H9 (cell line): ENCODE measurements around the gene ZNF408. TPM values are rescaled to one million over a fixed set of nuclear protein-coding genes. Genes with fewer than 3 reads are reported as not detected.

Source experiments
- DNase-seq: peaks from one replicate; pipeline ENCODE4 v3.0.0-alpha.2; 2017
- H2AFZ ChIP-seq: one replicate; pipeline ENCODE4 v1.6.1; 2013; ENCODE audit warnings: mild to moderate bottlenecking, low read length, control low read depth, moderate library complexity
- H2AK5ac ChIP-seq: 2 replicates; pipeline ENCODE4 v1.6.1; 2013; ENCODE audit warnings: low read length, control low read depth, mixed read lengths; ENCODE audit not compliant: insufficient read length
- H2BK120ac ChIP-seq: one replicate; pipeline ENCODE4 v1.6.1; 2013; ENCODE audit warnings: low read depth, mild to moderate bottlenecking, low read length, control low read depth, inconsistent platforms; ENCODE audit not compliant: poor library complexity, severe bottlenecking
- H2BK12ac ChIP-seq: 2 replicates; pipeline ENCODE4 v1.6.1; 2013; ENCODE audit warnings: low read length, control low read depth, mixed read lengths, low read depth; ENCODE audit not compliant: insufficient read length
- H2BK15ac ChIP-seq: 2 replicates; pipeline ENCODE4 v1.6.1; 2013; ENCODE audit warnings: low read depth, low read length, control low read depth
- H2BK20ac ChIP-seq: one replicate; pipeline ENCODE4 v1.6.1; 2013; ENCODE audit warnings: low read depth, mild to moderate bottlenecking, low read length, control low read depth, inconsistent platforms; ENCODE audit not compliant: poor library complexity, severe bottlenecking
- H2BK5ac ChIP-seq: 2 replicates; pipeline ENCODE4 v1.6.1; 2013; ENCODE audit warnings: low read length, control low read depth, mixed read lengths; ENCODE audit not compliant: insufficient read length
- H3K14ac ChIP-seq: 2 replicates; pipeline ENCODE4 v1.6.1; 2013; ENCODE audit warnings: low read length, control low read depth; ENCODE audit not compliant: insufficient read depth
- H3K18ac ChIP-seq: 2 replicates; pipeline ENCODE4 v1.6.1; 2013; ENCODE audit warnings: low read depth, mild to moderate bottlenecking, mixed read lengths, low read length, control low read depth; ENCODE audit not compliant: insufficient read length
- H3K23ac ChIP-seq: 2 replicates; pipeline ENCODE4 v1.6.1; 2013; ENCODE audit warnings: low read length, control low read depth, mixed read lengths, low read depth; ENCODE audit not compliant: insufficient read length
- H3K23me2 ChIP-seq: 2 replicates; pipeline ENCODE4 v1.6.1; 2013; ENCODE audit warnings: low read depth, mild to moderate bottlenecking, mixed read lengths, low read length, control low read depth; ENCODE audit not compliant: insufficient read length, poor library complexity, severe bottlenecking
- H3K27ac ChIP-seq: 2 replicates; pipeline ENCODE4 v1.5.1; 2013; ENCODE audit warnings: low read length, control low read depth, mixed read lengths, low read depth; ENCODE audit not compliant: insufficient read length
- H3K27me3 ChIP-seq: 2 replicates; pipeline ENCODE4 v1.6.1; 2013; ENCODE audit warnings: low read length, control low read depth, inconsistent platforms; ENCODE audit not compliant: insufficient read depth
- H3K4ac ChIP-seq: 2 replicates; pipeline ENCODE4 v1.6.1; 2013; ENCODE audit warnings: low read depth, mild to moderate bottlenecking, control low read depth, inconsistent platforms, low read length, moderate library complexity
- H3K4me1 ChIP-seq: 2 replicates; pipeline ENCODE4 v1.6.1; 2013; ENCODE audit warnings: low read length, control low read depth, inconsistent platforms; ENCODE audit not compliant: insufficient read depth
- H3K4me2 ChIP-seq: 2 replicates; pipeline ENCODE4 v1.6.1; 2013; ENCODE audit warnings: low read length, control low read depth, mixed read lengths; ENCODE audit not compliant: insufficient read length, insufficient read depth
- H3K56ac ChIP-seq: 2 replicates; pipeline ENCODE4 v1.6.1; 2013; ENCODE audit warnings: low read depth, mild to moderate bottlenecking, mixed read lengths, low read length, control low read depth; ENCODE audit not compliant: insufficient read length
- H3K79me1 ChIP-seq: 2 replicates; pipeline ENCODE4 v1.6.1; 2013; ENCODE audit warnings: low read depth, mild to moderate bottlenecking, moderate library complexity, low read length, control low read depth, inconsistent platforms; ENCODE audit not compliant: insufficient read depth, poor library complexity, severe bottlenecking
- H3K79me2 ChIP-seq: 2 replicates; pipeline ENCODE4 v1.6.1; 2013; ENCODE audit warnings: low read length, control low read depth, inconsistent platforms; ENCODE audit not compliant: insufficient read depth
- H3K9ac ChIP-seq: 2 replicates; pipeline ENCODE4 v1.6.1; 2013; ENCODE audit warnings: low read length, control low read depth, mixed read lengths; ENCODE audit not compliant: insufficient read length; ENCODE audit errors: extremely low read depth
- H3K9me3 ChIP-seq: one replicate; pipeline ENCODE4 v1.6.1; 2013; ENCODE audit warnings: low read depth, low read length, inconsistent platforms; ENCODE audit not compliant: control insufficient read depth
- H3T11ph ChIP-seq: one replicate; pipeline ENCODE4 v1.6.1; 2013; ENCODE audit warnings: mild to moderate bottlenecking, low read length, control low read depth, inconsistent platforms
- H4K20me1 ChIP-seq: one replicate; pipeline ENCODE4 v1.6.1; 2013; ENCODE audit not compliant: control insufficient read depth, insufficient read length, insufficient read depth
- H4K5ac ChIP-seq: 2 replicates; pipeline ENCODE4 v1.6.1; 2013; ENCODE audit warnings: low read depth, mild to moderate bottlenecking, mixed read lengths, low read length, control low read depth; ENCODE audit not compliant: insufficient read length
- H4K8ac ChIP-seq: replicated peaks from 2 replicates; pipeline ENCODE4 v1.6.1; 2013; ENCODE audit warnings: low read length, control low read depth, mixed read lengths, low read depth; ENCODE audit not compliant: insufficient read length
- H4K91ac ChIP-seq: 2 replicates; pipeline ENCODE4 v1.6.1; 2013; ENCODE audit warnings: low read depth, mild to moderate bottlenecking, moderate library complexity, mixed read lengths, low read length, control low read depth; ENCODE audit not compliant: insufficient read length
- H3K27ac Mint-ChIP-seq, 3 experiments: 2 replicates in 2 of 3; 3 replicates in 1 of 3; pipeline ENCODE4 v1.8.0; 2020 to 2021; ENCODE audit warnings: mixed read lengths in 3 of 3, mild to moderate bottlenecking in 1 of 3, moderate library complexity in 1 of 3
- H3K27me3 Mint-ChIP-seq: 2 replicates; pipeline ENCODE4 v1.8.0; 2021; ENCODE audit warnings: low read depth, mild to moderate bottlenecking, moderate library complexity, mixed read lengths
- H3K36me3 Mint-ChIP-seq, 3 experiments: 2 replicates in 2 of 3; 3 replicates in 1 of 3; pipeline ENCODE4 v1.8.0; 2020 to 2021; ENCODE audit warnings: low read depth in 3 of 3, mixed read lengths in 3 of 3; ENCODE audit not compliant: insufficient read depth in 1 of 3
- H3K4me1 Mint-ChIP-seq, 2 experiments: 2 replicates each; pipeline ENCODE4 v1.8.0; 2020; ENCODE audit warnings: mixed read lengths in 2 of 2
- H3K4me3 Mint-ChIP-seq, 2 experiments: 2 replicates in 1 of 2; 3 replicates in 1 of 2; pipeline ENCODE4 v1.8.0; 2020 to 2021; ENCODE audit warnings: mild to moderate bottlenecking in 2 of 2, mixed read lengths in 2 of 2, moderate library complexity in 1 of 2
- H3K9me3 Mint-ChIP-seq, 2 experiments: 2 replicates in 1 of 2; 3 replicates in 1 of 2; pipeline ENCODE4 v1.8.0; 2020; ENCODE audit warnings: mild to moderate bottlenecking in 2 of 2, mixed read lengths in 2 of 2, moderate library complexity in 1 of 2
- WGBS: extraction: QIAGEN DNeasy Blood & Tissue Kit; methylation state at CpG from one replicate; pipeline ENCODE4 v1.1.7; 2013; ENCODE audit warnings: missing lambda C conversion rate, low lambda C conversion rate, mixed read lengths; ENCODE audit not compliant: insufficient read length; ENCODE audit errors: extremely low coverage; 5-methylcytosine and 5-hydroxymethylcytosine counted together
- total RNA-seq: library from RNA; stranded (reverse); gene quantifications from 2 replicates; pipeline ENCODE4 v1.2.1, GENCODE V29; 2021
- TF ChIP-seq, protein P1 (sequence below): fragments of 200-600 bp; sonication (generic); conservative IDR thresholded peaks from 3 replicates; pipeline ENCODE4 v1.8.0; 2021; ENCODE audit warnings: antibody characterized with exemption, mild to moderate bottlenecking

ZNF408 gene
- total RNA-seq, 1 experiment from 2014 or later = 16.6 TPM

DNA sequence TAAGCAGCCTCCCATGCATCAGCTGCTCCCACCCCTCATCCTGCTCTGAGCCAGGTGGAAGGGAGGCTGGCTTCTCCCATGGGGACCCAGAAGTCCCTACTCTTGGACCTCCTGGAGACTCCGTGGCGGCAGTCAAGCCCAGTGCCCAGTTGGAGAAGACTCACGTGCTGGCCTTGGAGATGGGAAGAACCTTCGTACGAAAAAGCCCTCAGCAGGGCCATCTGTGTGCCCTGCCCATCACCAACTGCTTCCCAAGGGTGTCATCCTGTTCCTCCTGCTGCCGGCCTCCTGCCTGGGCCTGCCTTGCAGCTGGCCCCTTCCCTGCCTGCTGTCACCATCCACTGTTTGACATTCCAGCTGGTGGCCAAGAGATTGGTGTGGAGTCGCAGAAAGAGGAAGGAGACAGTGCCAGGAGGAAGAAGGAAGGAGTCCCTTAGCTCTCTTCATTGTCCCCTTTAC is 28.4 kb upstream of the ZNF408 start:
- H3K23me2 ChIP-seq = no peaks in the 10 kb centered on the region
- no peak overlapping the region for H3K56ac ChIP-seq
- DNase-seq = no peak
- H3K4me3 Mint-ChIP-seq = no peak overlapping the region
- H3K4me2 ChIP-seq = no peak overlapping the region
- H3K27me3 Mint-ChIP-seq = no peaks in the 10 kb centered on the region; the same call in 1 of the 2 replicates
- H3K79me1 ChIP-seq = no peaks in the 10 kb centered on the region
- no peaks in the 10 kb centered on the region for H3K9me3 ChIP-seq
- H3K4ac ChIP-seq = no peak overlapping the region
- H3K4me1 ChIP-seq = no peaks in the 10 kb centered on the region
- no peak overlapping the region for H3K27ac ChIP-seq
- H2BK5ac ChIP-seq = no peak overlapping the region
- no peaks in the 10 kb centered on the region for H3K9me3 Mint-ChIP-seq
- no peak overlapping the region for H4K8ac ChIP-seq
- H3K4me1 Mint-ChIP-seq = peaks cover 14 to 16% of the 10 kb centered on the region in 2 experiments
- no peak overlapping the region for H3K9ac ChIP-seq
- WGBS = no CpG with 5 or more reads among the region's 7 CpGs
- no peak overlapping the region for H3K18ac ChIP-seq
- H2BK15ac ChIP-seq = no peak overlapping the region
- H3K36me3 Mint-ChIP-seq = peaks cover 20 to 52% (median 50%) of the 10 kb centered on the region in 3 experiments; a peak in 6 of 7 replicates
- H2BK12ac ChIP-seq = no peak overlapping the region
- no peaks in the 10 kb centered on the region for H3K27me3 ChIP-seq
- H2BK20ac ChIP-seq = no peak overlapping the region
- H2BK120ac ChIP-seq = no peak overlapping the region
- TF ChIP-seq, protein P1, sequence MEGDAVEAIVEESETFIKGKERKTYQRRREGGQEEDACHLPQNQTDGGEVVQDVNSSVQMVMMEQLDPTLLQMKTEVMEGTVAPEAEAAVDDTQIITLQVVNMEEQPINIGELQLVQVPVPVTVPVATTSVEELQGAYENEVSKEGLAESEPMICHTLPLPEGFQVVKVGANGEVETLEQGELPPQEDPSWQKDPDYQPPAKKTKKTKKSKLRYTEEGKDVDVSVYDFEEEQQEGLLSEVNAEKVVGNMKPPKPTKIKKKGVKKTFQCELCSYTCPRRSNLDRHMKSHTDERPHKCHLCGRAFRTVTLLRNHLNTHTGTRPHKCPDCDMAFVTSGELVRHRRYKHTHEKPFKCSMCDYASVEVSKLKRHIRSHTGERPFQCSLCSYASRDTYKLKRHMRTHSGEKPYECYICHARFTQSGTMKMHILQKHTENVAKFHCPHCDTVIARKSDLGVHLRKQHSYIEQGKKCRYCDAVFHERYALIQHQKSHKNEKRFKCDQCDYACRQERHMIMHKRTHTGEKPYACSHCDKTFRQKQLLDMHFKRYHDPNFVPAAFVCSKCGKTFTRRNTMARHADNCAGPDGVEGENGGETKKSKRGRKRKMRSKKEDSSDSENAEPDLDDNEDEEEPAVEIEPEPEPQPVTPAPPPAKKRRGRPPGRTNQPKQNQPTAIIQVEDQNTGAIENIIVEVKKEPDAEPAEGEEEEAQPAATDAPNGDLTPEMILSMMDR = no peak
- H3K14ac ChIP-seq = no peak overlapping the region
- no peaks in the 10 kb centered on the region for H4K20me1 ChIP-seq
- no peaks in the 10 kb centered on the region for H3K79me2 ChIP-seq
- no peak overlapping the region for H2AFZ ChIP-seq
- no peak overlapping the region; a peak in 3 of 7 replicates for H3K27ac Mint-ChIP-seq
- no peak overlapping the region for H3T11ph ChIP-seq
- H2AK5ac ChIP-seq = no peak overlapping the region
- no peak overlapping the region for H4K5ac ChIP-seq
- H4K91ac ChIP-seq = no peak overlapping the region
- H3K23ac ChIP-seq = no peak overlapping the region
